Panc1 (cell line): ENCODE measurements around the gene THSD7A.

Experiments
- CTCF ChIP-seq: fragments of 450-650 bp; IDR thresholded peaks from 2 replicates; pipeline ENCODE4 v1.5.1; 2017; ENCODE audit warnings: mild to moderate bottlenecking
- POLR2AphosphoS5 ChIP-seq: IDR thresholded peaks from 2 replicates; pipeline ENCODE4 v1.6.1; 2012; ENCODE audit warnings: mild to moderate bottlenecking, low read depth, low read length, moderate library complexity
- REST ChIP-seq, 2 experiments: IDR thresholded peaks; 2 replicates each; pipeline ENCODE4 v1.6.1; 2011 to 2012; ENCODE audit warnings: low read depth in 2 of 2, control low read depth in 1 of 2, low read length in 1 of 2, mild to moderate bottlenecking in 1 of 2, moderate library complexity in 1 of 2; ENCODE audit not compliant: insufficient read depth in 1 of 2
- SIN3A ChIP-seq: IDR thresholded peaks from 2 replicates; pipeline ENCODE4 v1.6.1; 2012; ENCODE audit warnings: low read depth, mild to moderate bottlenecking, low read length, moderate library complexity, borderline replicate concordance; ENCODE audit not compliant: insufficient read depth
- TCF7L2 ChIP-seq: IDR thresholded peaks from 2 replicates; pipeline ENCODE4 v1.6.1; 2011; ENCODE audit warnings: mild to moderate bottlenecking, low read depth, low read length, inconsistent platforms

GRCh38 chr7:11410656-11411644 is 421.0 kb downstream of the THSD7A start:
- TF ChIP-seq CTCF (no peak), TCF7L2 (no peak), POLR2AphosphoS5 (no peak), REST (IDR thresholded peaks at IDR 0.05; ENCODE audit: insufficient read depth in 1 of 2, low read depth in 2 of 2, low read length in 1 of 2) (no peak), SIN3A (no peak)
